NCI-H1048 (cell line): ENCODE results near the gene LPIN2.
"Not testable (repeated sequence)": the region's sequence is repeated elsewhere in the genome, so short reads cannot be mapped to it uniquely, and the experiment has no call there.

ENCODE experiments used
- DNase-seq: peaks from one replicate; lab custom pipeline; 2025; lab: John Stamatoyannopoulos, UW

Gene LPIN2, protein sequence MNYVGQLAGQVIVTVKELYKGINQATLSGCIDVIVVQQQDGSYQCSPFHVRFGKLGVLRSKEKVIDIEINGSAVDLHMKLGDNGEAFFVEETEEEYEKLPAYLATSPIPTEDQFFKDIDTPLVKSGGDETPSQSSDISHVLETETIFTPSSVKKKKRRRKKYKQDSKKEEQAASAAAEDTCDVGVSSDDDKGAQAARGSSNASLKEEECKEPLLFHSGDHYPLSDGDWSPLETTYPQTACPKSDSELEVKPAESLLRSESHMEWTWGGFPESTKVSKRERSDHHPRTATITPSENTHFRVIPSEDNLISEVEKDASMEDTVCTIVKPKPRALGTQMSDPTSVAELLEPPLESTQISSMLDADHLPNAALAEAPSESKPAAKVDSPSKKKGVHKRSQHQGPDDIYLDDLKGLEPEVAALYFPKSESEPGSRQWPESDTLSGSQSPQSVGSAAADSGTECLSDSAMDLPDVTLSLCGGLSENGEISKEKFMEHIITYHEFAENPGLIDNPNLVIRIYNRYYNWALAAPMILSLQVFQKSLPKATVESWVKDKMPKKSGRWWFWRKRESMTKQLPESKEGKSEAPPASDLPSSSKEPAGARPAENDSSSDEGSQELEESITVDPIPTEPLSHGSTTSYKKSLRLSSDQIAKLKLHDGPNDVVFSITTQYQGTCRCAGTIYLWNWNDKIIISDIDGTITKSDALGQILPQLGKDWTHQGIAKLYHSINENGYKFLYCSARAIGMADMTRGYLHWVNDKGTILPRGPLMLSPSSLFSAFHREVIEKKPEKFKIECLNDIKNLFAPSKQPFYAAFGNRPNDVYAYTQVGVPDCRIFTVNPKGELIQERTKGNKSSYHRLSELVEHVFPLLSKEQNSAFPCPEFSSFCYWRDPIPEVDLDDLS

DNA sequence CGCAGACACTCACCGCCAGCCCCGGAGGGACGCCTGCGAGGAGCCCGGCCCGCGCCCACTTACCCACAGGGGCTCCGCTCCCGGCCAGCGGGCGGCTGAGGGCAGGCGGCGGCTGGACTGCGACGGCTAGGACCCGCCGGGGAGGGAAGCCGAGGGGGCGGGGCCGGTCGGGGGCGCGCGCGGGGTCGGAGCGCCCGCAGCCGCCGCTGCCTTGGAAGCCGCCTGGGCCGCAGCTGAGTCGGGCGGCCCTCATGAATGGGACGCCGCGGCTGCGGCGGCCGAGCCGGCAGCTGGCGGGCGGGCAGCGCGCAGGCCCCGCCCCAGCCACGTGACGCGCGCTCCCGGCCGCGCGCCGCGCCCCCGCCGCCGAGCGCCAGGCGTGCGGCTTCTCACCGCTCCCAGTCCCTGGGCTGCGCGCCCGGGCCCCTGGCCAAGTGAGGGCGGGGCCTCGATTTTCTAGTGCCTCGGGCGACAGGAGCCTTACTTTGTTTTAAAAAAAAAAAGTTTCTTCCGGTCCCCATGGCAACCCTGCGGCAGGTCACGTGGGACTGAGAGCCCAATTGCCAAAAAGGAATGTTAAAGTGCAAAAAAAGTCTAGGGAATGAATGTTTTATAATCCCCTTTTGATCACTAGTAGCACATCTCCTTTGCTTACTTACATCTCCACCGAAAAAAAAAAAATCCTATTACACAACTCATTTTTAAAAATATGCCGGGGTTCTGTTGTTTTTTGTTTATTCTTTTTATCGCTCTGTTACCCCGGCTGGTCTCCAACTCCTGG is at the start of gene LPIN2:
Gene LPIN2 (minus strand): TSS at position 121 of the 781 bp plus-strand sequence. CDS start 52,304 bp downstream, outside the sequence.
- DNase-seq, result peak; percentile 88

DNA sequence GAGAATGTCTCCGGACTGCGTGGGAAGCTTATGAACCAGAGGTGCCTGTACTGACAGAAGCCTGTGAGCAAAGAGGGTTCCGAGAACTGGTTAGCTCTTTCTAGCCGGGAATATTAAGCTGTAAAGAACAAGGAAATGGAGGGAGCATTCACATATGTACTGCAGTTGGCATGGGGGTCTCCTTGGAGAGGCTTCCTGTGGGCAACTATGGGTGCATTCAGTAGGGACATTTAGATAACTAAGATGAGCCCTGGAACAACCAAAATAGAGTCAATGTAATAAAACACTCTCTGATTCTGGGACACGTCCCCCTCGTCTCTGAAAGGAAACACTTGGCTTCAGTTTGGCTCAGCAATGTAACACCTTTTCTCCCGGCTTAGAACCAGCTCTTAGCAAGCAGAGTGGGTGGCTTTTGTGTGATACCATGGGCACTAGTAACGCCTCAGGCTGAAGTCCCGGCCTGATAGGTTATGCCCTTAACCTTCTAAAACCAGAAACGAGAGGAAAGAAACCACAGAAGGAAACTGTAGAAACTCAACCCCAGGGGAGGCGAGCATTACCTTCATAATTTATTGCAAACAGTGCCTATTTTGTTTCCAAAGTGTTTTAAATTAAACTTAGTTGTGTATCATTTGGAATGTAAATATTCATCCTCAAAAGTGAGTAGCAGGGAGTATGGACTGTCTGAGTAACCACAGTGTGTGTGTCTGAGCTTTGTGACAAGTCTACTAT is 48.8 kb upstream of the LPIN2 start:
- DNase-seq, result no peak

DNA sequence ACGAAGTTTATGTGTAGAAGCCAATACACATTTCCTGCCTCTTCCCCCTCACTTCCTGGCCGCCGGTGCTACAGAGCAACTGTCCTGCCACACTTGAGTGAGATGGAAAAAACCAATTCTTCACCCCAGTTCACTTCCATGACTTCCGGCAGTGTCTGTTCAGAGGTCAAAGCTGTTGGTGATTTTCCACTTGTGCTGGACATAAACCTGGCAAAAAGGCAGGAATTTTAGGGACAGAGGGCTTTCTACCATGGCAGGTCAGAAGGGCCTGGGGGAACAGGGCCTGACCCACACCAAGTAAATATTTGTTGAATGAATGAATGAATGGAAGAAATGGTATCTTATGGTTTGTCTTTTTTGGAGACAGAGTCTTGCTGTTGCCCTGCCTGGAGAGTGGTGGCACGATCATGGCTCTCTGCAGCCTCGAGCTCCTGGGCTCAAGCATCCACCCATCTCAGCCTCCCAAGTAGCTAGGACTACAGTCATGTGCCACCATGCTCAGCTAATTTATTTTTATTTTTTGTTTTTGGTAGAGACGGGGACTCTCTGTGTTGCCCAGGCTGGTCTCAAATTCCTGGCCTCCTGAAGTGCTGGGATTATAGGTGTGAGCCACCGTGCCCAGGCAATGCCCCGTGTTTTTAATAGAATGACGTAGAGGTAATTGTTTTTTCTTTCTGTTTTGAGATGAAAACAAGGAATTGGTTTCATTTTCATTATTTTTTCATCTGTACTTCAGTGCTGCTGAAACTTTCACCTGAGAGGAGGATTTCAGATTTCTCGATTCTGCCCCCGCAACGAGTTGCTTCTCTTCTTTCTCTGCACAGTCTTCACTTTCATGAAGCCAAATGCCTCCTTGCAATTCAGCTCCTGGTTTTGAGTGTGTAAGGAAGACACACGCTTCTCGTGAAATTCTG is 48.0 kb upstream of the LPIN2 start:
- DNase-seq, result no peak

DNA sequence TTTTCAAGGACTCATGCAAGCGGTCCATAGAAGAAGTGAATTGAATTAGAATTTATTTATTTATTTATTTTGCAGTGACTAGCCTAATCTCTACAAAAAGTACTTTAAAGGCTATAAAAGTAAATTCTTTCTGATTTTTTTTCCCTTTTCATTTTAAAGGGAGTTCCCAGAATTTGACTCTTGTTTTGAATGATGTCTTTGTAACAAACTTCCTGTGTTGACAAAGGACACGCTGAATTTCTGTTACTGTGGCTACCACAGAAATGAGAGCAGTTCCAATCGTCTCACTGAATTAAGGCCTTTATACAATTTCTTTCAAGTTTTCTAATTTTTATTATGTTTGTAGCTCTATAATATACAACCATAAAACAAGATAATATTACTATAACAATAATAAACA is 46.3 kb upstream of the LPIN2 start:
- no peak for DNase-seq

- no peak for DNase-seq
Observed at GRCh38 chr18:3058328-3059191, 45.6 kb upstream of the LPIN2 start.

GRCh38 chr18:3057526-3057925 is 44.6 kb upstream of the LPIN2 start:
- no peak for DNase-seq

GRCh38 chr18:3056311-3056710 is 43.4 kb upstream of the LPIN2 start:
- DNase-seq, result no peak

- DNase-seq, result no peak
Observed at GRCh38 chr18:3055816-3056215, 42.9 kb upstream of the LPIN2 start.

DNA sequence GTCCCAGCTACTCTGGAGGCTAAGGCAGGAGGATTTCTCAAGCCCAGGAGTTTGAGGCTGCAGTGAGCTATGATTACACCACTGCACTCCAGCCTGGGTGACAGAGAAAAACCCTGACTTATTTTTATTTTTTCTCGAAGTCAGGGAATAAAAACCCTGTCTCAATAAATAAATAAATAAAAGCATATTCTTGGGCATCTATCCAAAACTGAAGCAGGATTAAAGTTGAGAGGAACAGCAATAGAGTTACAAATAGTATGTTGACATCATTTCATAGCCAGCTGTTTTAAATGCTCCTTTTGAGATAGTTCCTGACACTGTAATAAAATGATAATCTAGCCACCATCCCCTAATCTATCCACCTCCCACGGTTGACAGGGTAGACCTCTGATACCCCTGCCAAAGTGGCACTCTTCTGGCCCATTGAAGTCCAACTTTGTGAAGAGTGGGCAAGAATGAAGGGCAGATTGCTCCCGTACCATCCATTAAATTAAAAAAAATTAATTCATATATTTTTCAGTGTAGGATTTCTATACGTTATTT is 42.3 kb upstream of the LPIN2 start:
- no peak for DNase-seq

GRCh38 chr18:3054780-3055179 is 41.8 kb upstream of the LPIN2 start:
- no peak for DNase-seq

DNA sequence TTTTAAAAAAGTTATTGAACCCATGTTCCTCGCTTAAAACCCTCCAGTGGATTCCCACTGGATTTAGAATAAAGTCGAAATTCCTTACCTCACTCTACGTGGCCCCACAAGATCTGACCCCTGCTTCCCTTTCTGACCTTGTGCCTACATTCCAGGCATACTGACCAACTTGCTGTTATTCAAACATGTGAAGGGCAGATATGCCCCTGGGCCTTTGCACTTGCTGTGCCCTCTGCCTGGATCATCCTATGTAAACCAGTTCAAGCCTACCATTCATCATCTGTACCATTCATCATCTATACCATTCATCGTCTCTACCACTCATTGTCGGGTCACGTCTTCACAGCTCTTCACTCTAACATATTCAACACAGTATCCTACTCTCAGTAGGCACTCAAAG is 41.3 kb upstream of the LPIN2 start:
- DNase-seq, result no peak

GRCh38 chr18:3053081-3053480 is 40.1 kb upstream of the LPIN2 start:
- no peak for DNase-seq

DNA sequence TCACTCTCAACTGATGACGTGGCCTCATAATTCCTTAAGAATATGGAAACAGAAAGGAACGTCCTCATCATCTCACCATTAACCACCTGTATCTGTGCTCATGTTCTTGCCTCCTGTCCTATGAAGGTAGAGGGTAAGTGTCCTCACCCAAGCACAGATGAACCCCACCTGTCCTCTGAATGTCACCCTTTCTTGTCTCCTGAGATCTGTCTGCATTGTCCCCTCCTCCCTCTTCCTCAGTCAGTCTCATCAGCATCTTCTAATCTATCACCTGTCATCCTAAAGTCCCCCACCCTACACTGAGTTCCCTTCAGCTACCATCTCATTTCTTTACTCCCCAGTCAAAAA is 39.4 kb upstream of the LPIN2 start:
- no peak for DNase-seq

DNA sequence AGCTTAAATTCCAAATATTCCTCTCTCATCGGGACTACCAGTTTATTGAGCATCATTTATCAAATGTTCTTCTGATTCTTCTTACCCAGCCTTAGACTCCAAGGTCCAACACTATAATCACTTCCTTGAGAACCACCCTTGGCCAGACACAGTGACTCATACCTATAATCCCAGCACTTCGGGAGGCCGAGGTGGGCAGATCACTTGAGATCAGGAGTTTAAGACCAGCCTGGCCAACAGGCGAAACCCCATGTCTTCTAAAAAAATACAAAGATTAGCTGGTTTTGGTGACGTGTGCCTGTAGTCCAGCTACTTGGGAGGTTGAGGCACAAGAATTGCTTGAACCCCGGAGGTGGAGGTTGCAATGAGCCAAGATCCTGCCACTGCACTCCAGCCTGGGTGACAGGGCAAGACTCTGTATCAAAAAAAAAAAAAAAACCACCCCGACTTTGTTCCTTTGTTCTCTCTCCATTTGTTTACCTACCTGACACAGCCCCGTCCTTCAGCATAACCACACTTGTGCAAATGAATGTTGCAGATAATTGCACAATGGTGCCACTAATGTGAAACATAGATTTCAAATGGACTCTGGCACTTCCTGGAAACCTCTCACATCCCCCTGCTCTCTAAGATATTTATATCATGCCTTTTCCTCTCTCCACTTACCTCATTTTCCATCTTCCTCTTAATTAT is 38.9 kb upstream of the LPIN2 start:
- no peak for DNase-seq

- DNase-seq, result not testable (repeated sequence)
Observed at GRCh38 chr18:3049897-3050454, 37.0 kb upstream of the LPIN2 start.

- DNase-seq, result no peak
Observed at GRCh38 chr18:3048820-3049349, 35.9 kb upstream of the LPIN2 start.

DNA sequence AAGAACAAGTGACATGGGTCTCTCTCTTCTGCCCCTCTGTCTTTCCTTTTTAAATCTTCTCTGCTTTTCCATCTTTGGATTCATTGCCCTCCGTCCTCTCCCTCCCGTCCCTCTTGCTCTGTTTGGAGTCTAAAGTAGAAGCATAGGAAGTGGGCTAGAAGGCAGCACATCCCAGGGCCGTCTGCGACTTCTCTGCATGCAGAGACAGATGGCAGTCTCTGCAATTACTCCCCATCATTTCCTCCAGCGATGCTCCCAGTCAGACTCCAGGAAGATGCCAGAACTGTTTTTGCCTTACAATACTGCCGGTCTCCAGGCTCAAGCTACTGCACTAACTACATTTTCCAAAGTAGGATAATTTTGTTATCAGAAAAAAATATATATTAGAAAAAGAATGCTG is 35.2 kb upstream of the LPIN2 start:
- no peak for DNase-seq

GRCh38 chr18:3046216-3046808 is 33.4 kb upstream of the LPIN2 start:
- DNase-seq, result no peak
